BE2C (cell line): Measurements from ENCODE around the gene DSG3.

Source experiments
- DNase-seq: peaks from one replicate; pipeline ENCODE4 v3.0.0-alpha.2; 2020
- H3K27me3 ChIP-seq: fragments of 250-450 bp; sonication (Bioruptor Pico); 2 replicates; pipeline ENCODE4 v1.5.1; 2020; ENCODE audit warnings: mild to moderate bottlenecking
- H3K36me3 ChIP-seq: fragments of 250-450 bp; sonication (Bioruptor Pico); 2 replicates; pipeline ENCODE4 v1.5.1; 2020; ENCODE audit warnings: mild to moderate bottlenecking
- H3K4me1 ChIP-seq: fragments of 250-450 bp; sonication (Bioruptor Pico); 2 replicates; pipeline ENCODE4 v1.5.1; 2020
- H3K4me3 ChIP-seq: 2 replicates; pipeline ENCODE4 v1.5.1; 2011; ENCODE audit warnings: low read depth, low read length
- H3K9me3 ChIP-seq: fragments of 250-450 bp; sonication (Bioruptor Pico); 2 replicates; pipeline ENCODE4 v1.5.1; 2020
- CTCF ChIP-seq: IDR thresholded peaks from 2 replicates; pipeline ENCODE4 v1.5.1; 2012; ENCODE audit warnings: mild to moderate bottlenecking, low read depth, low read length

DSG3 gene

GRCh38 chr18:31438402-31438801 is 9.1 kb upstream of the DSG3 start:
- H3K36me3 ChIP-seq, result no peaks in the 10 kb centered on the region
- no peaks in the 10 kb centered on the region for H3K4me1 ChIP-seq
- H3K4me3 ChIP-seq, result no peak overlapping the region
- no peak for TF ChIP-seq CTCF
- no peaks in the 10 kb centered on the region for H3K27me3 ChIP-seq
- H3K9me3 ChIP-seq, result no peaks in the 10 kb centered on the region
- no peak for DNase-seq

GRCh38 chr18:31439807-31440325 is 7.7 kb upstream of the DSG3 start:
- Histone ChIP-seq H3K9me3 (no peaks in the 10 kb centered on the region), H3K4me1 (no peaks in the 10 kb centered on the region), H3K4me3 (no peak overlapping the region), H3K36me3 (no peaks in the 10 kb centered on the region), H3K27me3 (no peaks in the 10 kb centered on the region)
- no peak for TF ChIP-seq CTCF
- DNase-seq, result no peak

- DNase-seq, result no peak
- H3K36me3 ChIP-seq, result no peaks in the 10 kb centered on the region
- H3K9me3 ChIP-seq, result no peaks in the 10 kb centered on the region
- no peak for TF ChIP-seq CTCF
- H3K4me1 ChIP-seq, result no peaks in the 10 kb centered on the region
- no peaks in the 10 kb centered on the region for H3K27me3 ChIP-seq
- no peak overlapping the region for H3K4me3 ChIP-seq
These were observed 6.8 kb upstream of the DSG3 start for GRCh38 chr18:31440787-31441186.

GRCh38 chr18:31441493-31441892 is 6.0 kb upstream of the DSG3 start:
- DNase-seq, result no peak
- Histone ChIP-seq H3K36me3 (no peaks in the 10 kb centered on the region), H3K4me3 (no peak overlapping the region), H3K9me3 (no peaks in the 10 kb centered on the region), H3K4me1 (no peaks in the 10 kb centered on the region), H3K27me3 (no peaks in the 10 kb centered on the region)
- no peak for TF ChIP-seq CTCF

GRCh38 chr18:31444142-31444541 is 3.4 kb upstream of the DSG3 start:
- Histone ChIP-seq H3K9me3 (no peaks in the 10 kb centered on the region), H3K4me1 (no peaks in the 10 kb centered on the region), H3K36me3 (no peaks in the 10 kb centered on the region), H3K27me3 (no peaks in the 10 kb centered on the region), H3K4me3 (no peak overlapping the region)
- TF ChIP-seq CTCF, result no peak
- DNase-seq, result no peak

GRCh38 chr18:31445908-31446307 is 1.6 kb upstream of the DSG3 start:
- H3K4me1 ChIP-seq, result no peaks in the 10 kb centered on the region
- no peak for TF ChIP-seq CTCF
- no peak for DNase-seq
- H3K4me3 ChIP-seq, result no peak overlapping the region
- H3K9me3 ChIP-seq, result no peaks in the 10 kb centered on the region
- H3K27me3 ChIP-seq, result no peaks in the 10 kb centered on the region
- no peaks in the 10 kb centered on the region for H3K36me3 ChIP-seq
